Erythroblast (primary cell): Measurements from ENCODE around the gene JADE2.

Source experiments
- GATA1 ChIP-seq: IDR thresholded peaks from 2 replicates; pipeline ENCODE4 v1.6.1; 2011; ENCODE audit warnings: low read depth, mild to moderate bottlenecking, control low read depth, low read length, moderate library complexity
- POLR2A ChIP-seq: IDR thresholded peaks from 2 replicates; pipeline ENCODE4 v1.6.1; 2011; ENCODE audit warnings: mild to moderate bottlenecking, low read length

DNA sequence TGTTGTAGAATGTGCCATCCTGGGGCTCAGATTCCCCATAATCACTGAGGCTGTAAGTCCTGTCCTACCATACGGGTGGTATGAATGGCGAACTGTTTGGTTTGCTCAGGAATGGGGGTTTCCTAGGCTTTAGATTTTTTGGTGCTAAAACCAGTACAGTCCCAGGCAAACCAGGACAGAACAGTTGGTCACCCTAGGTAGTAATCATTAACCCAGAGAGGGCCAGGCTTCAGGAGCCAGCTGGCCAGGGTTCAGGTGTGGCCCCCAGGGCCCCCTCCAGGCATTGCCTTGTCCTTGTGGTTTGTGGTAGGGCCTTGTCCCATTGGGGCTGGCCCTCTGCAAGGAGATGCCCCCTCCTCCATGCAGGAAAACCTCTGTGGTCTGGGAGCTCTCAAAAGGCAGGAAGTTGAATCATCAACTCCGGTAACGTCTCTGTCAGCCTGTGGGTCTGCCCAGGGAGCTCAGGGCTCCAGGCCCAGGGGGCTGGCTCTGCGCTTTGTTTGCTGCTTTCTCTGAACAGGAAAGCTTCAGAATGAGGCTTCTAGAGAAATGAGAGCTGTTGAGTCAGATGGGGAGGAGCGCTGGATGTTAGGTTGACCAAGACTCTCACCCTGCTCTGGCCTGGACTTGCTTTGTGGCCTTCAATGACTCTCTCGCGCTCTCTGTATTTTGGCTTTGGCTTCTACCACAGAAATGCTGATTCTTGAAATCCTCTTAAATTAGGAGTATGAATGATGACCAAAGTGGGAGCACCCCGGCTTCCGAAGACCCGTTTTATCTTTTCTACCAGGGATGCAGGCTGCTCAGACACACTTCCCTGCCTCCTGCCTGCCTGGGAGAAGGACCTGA is 22.2 kb upstream of the JADE2 start:
- no peak for TF ChIP-seq POLR2A
- TF ChIP-seq GATA1: no peak
